HG03378 (cell line): Measurements from ENCODE around the gene PHF2.

Source experiments
- ATAC-seq: cut with Tn5 transposase; IDR thresholded peaks from one replicate; pipeline ENCODE4 v1.9.1; 2021; ENCODE audit warnings: mild to moderate bottlenecking, moderate library complexity; ENCODE audit not compliant: unreplicated experiment

PHF2 gene

DNA sequence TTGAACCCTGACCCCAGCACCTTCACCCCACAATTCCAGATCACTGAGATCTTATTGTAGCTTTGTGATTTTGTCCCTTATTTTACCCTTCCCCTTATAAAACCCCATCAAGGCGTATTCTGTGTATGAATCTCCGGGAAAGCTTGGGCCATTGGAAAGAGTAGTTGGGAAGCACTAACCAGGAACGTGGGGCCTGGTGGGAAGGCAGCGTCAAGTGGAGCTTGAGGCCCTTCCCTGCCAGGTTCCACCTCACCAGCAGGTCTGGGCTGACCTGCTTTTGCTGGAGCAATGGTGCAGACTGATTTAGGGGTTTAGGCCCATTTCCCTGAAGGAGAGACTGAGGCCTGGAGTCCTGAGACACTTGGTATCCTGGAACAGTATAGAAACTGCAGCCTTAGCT, 9.3 kb downstream of the PHF2 start:
- ATAC-seq, result no peak

DNA sequence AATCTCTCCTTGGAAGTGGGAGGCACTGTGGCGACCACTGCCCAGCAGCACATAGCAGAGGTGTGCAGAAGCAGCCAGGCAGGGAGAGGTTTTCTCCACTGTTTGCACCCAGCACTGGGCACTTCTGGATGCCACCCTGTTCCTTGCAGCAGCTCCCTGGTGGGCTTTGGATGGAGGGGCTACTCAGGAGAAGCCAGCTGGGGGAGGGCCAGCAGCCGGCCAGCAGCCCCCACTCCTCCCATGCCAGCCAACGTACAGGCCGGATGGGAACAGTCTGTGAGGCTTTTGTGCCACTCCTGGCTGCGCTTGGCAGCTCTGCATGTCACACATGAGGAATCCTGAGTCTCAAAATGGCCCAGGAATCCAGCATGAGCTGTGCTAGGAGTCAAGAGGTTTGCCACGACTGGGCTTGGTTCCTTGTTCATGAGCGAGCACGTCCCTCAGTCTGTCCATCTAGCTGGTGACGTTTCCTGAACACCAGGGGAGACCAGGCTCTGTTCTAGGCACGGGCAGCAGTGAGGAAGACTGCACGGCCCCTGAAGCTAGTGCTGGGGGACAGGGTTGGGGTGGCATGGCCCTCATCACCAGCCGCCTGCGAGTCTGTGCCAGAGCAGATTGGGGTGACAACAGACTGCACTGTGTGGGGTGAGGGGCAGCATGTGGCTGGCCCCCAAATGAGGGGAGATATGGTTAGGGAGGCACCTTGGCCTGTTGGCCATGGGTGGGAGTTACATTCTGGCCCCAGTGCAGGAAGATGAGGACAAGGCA, 10.1 kb downstream of the PHF2 start:
- ATAC-seq, result no peak

- no peak for ATAC-seq
Measured at GRCh38 chr9:93587284-93587650, 10.9 kb downstream of the PHF2 start.

- ATAC-seq, result no peak
Measured at GRCh38 chr9:93587651-93588347, 11.4 kb downstream of the PHF2 start.

GRCh38 chr9:93588641-93589609, 12.5 kb downstream of the PHF2 start:
- no peak for ATAC-seq

GRCh38 chr9:93589688-93590087, 13.3 kb downstream of the PHF2 start:
- no peak for ATAC-seq

DNA sequence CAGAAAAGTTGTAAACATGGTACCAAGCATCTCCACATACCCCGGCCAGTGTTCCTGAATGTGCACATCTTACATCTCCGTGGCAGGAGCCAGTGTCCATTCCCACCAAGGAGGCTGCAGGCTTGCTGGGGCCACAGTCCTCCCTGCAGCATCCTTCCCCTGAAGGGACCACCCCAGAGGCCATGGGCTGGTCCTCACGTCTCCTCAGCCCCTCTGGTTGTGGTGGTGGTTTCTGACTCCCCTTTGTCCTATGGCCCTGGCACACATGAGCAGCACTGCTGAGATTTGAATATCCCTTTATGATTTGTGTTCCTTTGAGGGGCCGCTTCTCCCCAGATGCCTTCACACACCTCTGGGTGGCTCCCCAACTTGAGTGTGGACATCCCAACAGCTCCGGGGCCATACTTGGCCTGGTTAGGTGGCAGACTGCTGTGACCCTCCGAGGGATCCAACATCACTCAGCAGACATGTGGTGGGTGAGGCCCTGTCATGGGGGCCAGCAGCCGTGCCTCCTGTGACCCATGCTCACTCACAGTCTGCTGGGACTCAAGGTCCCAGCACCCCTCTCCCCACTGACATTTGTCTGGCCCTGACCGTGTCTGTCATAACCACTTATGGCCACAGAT, 14.3 kb downstream of the PHF2 start:
- ATAC-seq, result no peak

DNA sequence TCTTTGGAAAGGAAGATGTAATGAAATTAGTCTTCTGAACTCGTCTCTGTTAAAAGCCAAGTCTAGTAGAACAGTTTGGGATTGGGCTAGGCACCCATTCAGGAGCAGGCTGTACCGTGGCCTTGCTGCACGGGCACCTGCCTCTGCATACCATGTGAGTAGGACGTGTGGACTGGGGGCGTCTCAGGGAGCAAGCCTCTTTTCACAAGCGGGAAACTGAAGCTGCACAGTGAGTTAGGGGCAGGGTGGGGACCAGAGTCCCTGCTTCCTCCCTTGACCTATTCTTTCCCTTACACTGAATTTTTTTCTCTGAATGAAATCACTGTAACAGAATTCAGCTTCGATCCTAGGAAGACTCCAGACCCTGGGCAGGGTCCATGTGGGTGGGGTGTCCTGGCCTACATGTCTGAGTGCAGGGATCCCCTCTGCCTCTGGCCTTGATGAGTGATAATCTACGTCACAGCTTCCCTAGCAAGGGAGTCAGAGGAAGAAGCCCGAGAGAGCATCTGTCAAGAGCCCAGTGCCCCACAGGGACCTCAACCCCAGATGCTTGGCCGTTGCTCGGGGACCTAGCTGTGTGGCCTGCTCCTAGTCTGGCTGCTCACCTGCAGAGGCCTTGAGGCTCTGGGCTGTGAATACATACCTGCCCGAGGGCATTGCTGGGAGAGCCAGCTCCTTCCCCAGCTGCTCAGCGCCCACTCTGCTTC, 15.1 kb downstream of the PHF2 start:
- no peak for ATAC-seq

DNA sequence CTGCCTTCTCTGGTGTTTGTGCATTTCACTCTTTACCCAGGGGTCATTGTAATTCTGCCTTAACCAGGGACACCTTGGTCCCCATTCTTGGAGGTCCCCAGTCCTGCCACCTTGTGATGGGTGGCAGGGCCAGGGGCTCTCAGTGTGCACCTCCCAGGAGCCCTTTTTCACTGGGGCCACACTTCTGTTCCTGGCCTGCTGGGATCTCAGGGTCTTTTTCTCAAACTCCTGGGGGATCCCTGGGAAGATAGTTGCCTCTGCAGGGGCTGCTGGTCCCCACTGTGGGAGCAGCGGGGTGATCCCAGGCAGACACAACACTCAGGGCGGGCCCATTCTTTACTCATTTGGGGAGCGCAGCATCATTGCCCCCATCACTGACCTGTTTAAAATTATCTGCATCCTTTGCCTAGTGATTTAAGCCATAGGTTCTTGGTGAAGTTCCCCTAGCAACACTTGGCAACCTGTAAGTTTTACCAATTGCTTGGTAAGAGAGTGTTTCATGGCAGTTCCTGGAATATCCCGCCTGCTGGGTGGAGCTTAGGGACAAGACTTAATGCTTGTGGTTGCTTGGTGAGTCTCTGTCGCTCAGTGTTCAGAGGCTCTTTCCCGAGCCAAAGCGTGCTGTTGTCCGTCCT, 15.7 kb downstream of the PHF2 start:
- no peak for ATAC-seq

- no peak for ATAC-seq
Measured at GRCh38 chr9:93592643-93593021, 16.2 kb downstream of the PHF2 start.

DNA sequence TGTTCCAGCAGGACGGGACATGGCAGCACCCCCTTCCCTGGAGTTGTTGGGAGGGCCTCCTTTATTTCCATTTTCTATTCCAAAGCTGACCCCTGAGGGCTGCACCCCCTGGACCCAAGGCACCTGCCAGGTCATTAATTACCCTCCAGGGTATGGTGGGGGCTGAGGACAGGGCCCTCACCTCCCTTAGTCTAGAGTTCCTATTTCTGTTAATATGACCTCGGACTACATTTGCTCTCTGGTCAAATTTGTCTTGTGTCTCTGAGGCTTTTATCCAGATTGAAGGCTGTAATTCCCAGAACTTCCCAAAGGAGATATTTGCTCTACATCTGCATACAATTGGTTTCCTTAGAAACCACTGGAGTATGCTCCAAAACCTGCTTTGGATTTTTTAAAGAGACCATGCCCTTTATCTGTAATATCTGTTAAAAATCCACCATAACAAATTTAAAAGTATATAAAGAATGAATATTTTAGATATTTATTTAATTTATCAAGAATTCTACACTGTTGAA, 16.8 kb downstream of the PHF2 start:
- no peak for ATAC-seq

- ATAC-seq, result no peak
Measured at GRCh38 chr9:93594041-93594756, 17.8 kb downstream of the PHF2 start.

- no peak for ATAC-seq
Measured at GRCh38 chr9:93595461-93595860, 19.1 kb downstream of the PHF2 start.

DNA sequence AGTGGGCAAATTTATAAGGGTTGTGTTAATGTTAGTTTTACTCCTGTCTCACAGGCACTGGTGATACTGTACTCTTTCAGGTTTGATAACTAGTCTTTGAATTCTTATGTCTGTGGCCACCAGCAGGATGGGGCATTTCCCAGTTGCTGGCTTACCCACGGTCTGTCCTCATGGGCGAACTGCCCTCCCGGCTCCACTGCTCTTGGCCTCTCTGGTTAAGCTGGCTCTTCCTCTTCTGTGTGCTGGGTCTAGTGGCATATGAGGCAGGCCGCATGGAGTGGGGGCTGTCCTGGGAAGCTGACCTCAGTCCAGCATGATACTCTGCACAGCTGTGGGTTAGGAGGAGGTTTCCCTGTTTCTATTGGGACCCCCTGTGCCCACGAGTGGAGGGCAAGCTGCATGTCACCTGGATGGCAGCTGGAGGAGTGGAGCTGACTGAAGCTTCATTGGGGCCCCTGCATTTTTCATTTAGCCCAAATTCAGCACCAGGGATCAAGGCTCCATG, 19.5 kb downstream of the PHF2 start:
- no peak for ATAC-seq

GRCh38 chr9:93596399-93596798, 20.0 kb downstream of the PHF2 start:
- ATAC-seq, result no peak

DNA sequence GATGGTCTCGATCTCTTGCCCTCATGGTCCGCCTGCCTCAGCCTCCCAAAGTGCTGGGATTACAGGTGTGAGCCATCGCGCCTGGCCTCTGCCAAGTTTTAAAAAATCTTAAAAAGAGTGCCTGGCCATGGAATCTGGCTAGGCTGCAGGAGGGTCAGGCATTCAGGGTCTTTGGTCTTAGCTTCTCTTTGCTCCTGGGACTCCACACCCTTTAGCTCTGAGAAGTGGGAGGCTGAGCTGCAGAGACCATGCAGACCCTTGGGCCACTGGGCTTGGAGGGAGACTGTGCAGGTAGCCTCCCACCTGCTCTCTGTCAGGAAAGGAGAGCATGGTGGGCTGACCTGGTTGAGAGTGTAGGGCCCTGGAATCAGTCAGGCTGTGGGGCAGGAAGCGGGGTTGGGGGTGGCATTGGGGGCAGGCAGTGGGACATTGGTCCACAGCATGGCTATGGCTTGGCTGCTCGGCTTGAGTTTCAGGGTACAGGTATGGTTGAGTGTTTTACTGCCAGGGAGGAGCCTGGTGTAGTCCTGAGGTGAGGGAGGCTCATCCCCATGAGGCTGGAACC, 20.8 kb downstream of the PHF2 start:
- ATAC-seq, result no peak

- no peak for ATAC-seq
Measured at GRCh38 chr9:93597871-93598646, 21.7 kb downstream of the PHF2 start.
